GM19035 (cell line): Measurements from ENCODE around the gene CCR3.

Experiments used
- ATAC-seq: cut with Tn5 transposase; IDR thresholded peaks from one replicate; pipeline ENCODE4 v1.9.1; 2021; ENCODE audit not compliant: unreplicated experiment

CCR3 gene

GRCh38 chr3:46218196-46218709, 24.0 kb upstream of the CCR3 start:
- ATAC-seq: no peak

- ATAC-seq: no peak
These were observed 20.9 kb upstream of the CCR3 start for GRCh38 chr3:46221391-46221790.

- no peak for ATAC-seq
These were observed 20.3 kb upstream of the CCR3 start for GRCh38 chr3:46221938-46222337.

- ATAC-seq: no peak
These were observed 19.7 kb upstream of the CCR3 start for GRCh38 chr3:46222435-46223161.

- ATAC-seq: no peak
These were observed 13.7 kb upstream of the CCR3 start for GRCh38 chr3:46228260-46229242.

GRCh38 chr3:46231323-46231722, 10.9 kb upstream of the CCR3 start:
- no peak for ATAC-seq

- ATAC-seq: no peak
These were observed 9.1 kb upstream of the CCR3 start for GRCh38 chr3:46233194-46233593.

- ATAC-seq: no peak
These were observed 6.8 kb upstream of the CCR3 start for GRCh38 chr3:46235425-46235824.

GRCh38 chr3:46236294-46237054, 5.8 kb upstream of the CCR3 start:
- no peak for ATAC-seq

GRCh38 chr3:46238386-46238785, 3.9 kb upstream of the CCR3 start:
- ATAC-seq: no peak

GRCh38 chr3:46239301-46239938, 2.8 kb upstream of the CCR3 start:
- ATAC-seq: no peak

GRCh38 chr3:46239952-46240351, 2.3 kb upstream of the CCR3 start:
- ATAC-seq: no peak

GRCh38 chr3:46243560-46243959, 1.3 kb downstream of the CCR3 start:
- ATAC-seq: no peak

- no peak for ATAC-seq
These were observed 2.9 kb downstream of the CCR3 start for GRCh38 chr3:46245146-46245545.

GRCh38 chr3:46252980-46253379, 10.7 kb downstream of the CCR3 start:
- ATAC-seq: no peak

- no peak for ATAC-seq
These were observed 16.3 kb downstream of the CCR3 start for GRCh38 chr3:46258525-46258924.

GRCh38 chr3:46261926-46262594, 19.8 kb downstream of the CCR3 start:
- no peak for ATAC-seq

- no peak for ATAC-seq
These were observed 21.7 kb downstream of the CCR3 start for GRCh38 chr3:46264002-46264401.

- ATAC-seq: no peak
These were observed 24.3 kb downstream of the CCR3 start for GRCh38 chr3:46266598-46266997.

GRCh38 chr3:46269556-46269955, 27.3 kb downstream of the CCR3 start:
- ATAC-seq: no peak
